ENCODE results near the gene POLR3G. TPM values are rescaled to one million over a fixed set of nuclear protein-coding genes. Genes with fewer than 3 reads are reported as not detected.

POLR3G gene
- total and polyA plus RNA-seq, 2 of the 13 experiments (the other 11 are each of a cell fraction or from before 2014, with no cell fraction given), result 1.2 to 7.3 TPM

- no peak for TF ChIP-seq CEBPZ (IDR thresholded peaks at IDR 0.05; ENCODE audit: low read length)
Observed at GRCh38 chr5:90440644-90441043, 34.0 kb upstream of the POLR3G start (continued).

GRCh38 chr5:90446961-90447360, 27.7 kb upstream of the POLR3G start:
- DNase-seq (ENCODE audit: low spot score) (no peak), ATAC-seq (no peak), FAIRE-seq (no peak)
- ChIA-PET POLR2A (no interaction called here), CTCF (ENCODE audit: low intra/inter-chr PET ratio, low total read pairs) (no interaction called here)
- Histone ChIP-seq H3K27me3 (ENCODE audit: control insufficient read depth in 1 of 2, insufficient read depth in 2 of 2, low read length in 2 of 2) (no peaks in the 10 kb centered on the region), H3K4me1 (ENCODE audit: insufficient read depth, low read length) (no peaks in the 10 kb centered on the region), H3K4me2 (ENCODE audit: low read depth, low read length) (no peak overlapping the region), H3K27ac (ENCODE audit: extremely low read length, insufficient read depth, low read length) (no peak overlapping the region), H3K79me2 (ENCODE audit: insufficient read depth, low read length) (no peaks in the 10 kb centered on the region), H3K9ac (ENCODE audit: insufficient read depth, low read depth, low read length) (no peak overlapping the region), H3K9me3 (ENCODE audit: low read length) (no peaks in the 10 kb centered on the region), H3K36me3 (replicated peaks in 1 of 2; ENCODE audit: control insufficient read depth in 1 of 2, insufficient read depth in 2 of 2, low read length in 2 of 2) (no peaks in the 10 kb centered on the region), H2AFZ (ENCODE audit: low read length) (no peak overlapping the region), H4K20me1 (ENCODE audit: insufficient read depth, low read length) (no peaks in the 10 kb centered on the region), H3K4me3 (replicated peaks in 1 of 3; ENCODE audit: insufficient read depth in 1 of 3, low read depth in 2 of 3, low read length in 3 of 3) (no peak overlapping the region)
- TF ChIP-seq ZFP1 (CRISPR knock-in tag; IDR thresholded peaks at IDR 0.05) (peak; percentile 26; the same call in 1 of the 2 replicates), ZNF383 (CRISPR knock-in tag; IDR thresholded peaks at IDR 0.05; ENCODE audit: borderline replicate concordance) (no peak), ZNF230 (CRISPR knock-in tag; IDR thresholded peaks at IDR 0.05) (no peak), MYC (CRISPR knock-in tag; IDR thresholded peaks at IDR 0.05; ENCODE audit: borderline replicate concordance) (no peak), ZNF569 (CRISPR knock-in tag; IDR thresholded peaks at IDR 0.05; ENCODE audit: borderline replicate concordance) (no peak), ZNF430 (CRISPR knock-in tag; IDR thresholded peaks at IDR 0.05) (no peak)
- in situ Hi-C loops (cut with HindIII; ENCODE audit: extremely low pct_ligation_motif_present, low pct_unique_long_range_greater_than_20kb) (loop anchor here (10.0 kb wide), 1 partner anchor 338 kb away; no protein-coding TSS in a partner anchor), intact Hi-C loops (cut with micrococcal nuclease; ENCODE audit: unreplicated experiment) (no loop called here)
- no TSS peak for BruUV-seq (replicated peaks)

Data from HepG2 (cell line).